CD4-positive, alpha-beta T cell treated with Interleukin-2 at 100 ng/mL for 4 hours (primary cell): Measurements from ENCODE around the gene RER1.

Source experiments
- DNase-seq: peaks from one replicate; pipeline ENCODE4 v3.0.0-alpha.2; 2020; ENCODE audit warnings: low spot score

Gene RER1

GRCh38 chr1:2407991-2408275 is 16.3 kb downstream of the RER1 start:
- no peak for DNase-seq

- no peak for DNase-seq
Observed at GRCh38 chr1:2408456-2408855, 16.8 kb downstream of the RER1 start.

- no peak for DNase-seq
Observed at GRCh38 chr1:2408859-2409276, 17.2 kb downstream of the RER1 start.

GRCh38 chr1:2409745-2410144 is 18.1 kb downstream of the RER1 start:
- DNase-seq = no peak

GRCh38 chr1:2411801-2412394 is 20.3 kb downstream of the RER1 start:
- DNase-seq = no peak

- DNase-seq = peak; percentile 98
Observed at GRCh38 chr1:2412395-2412772, 20.7 kb downstream of the RER1 start, which contains the start of gene PEX10. PEX10 (minus strand) TSS chr1:2412564; CDS start chr1:2412502, 62 bp downstream.

- DNase-seq = no peak
Observed at GRCh38 chr1:2412773-2413494, 21.3 kb downstream of the RER1 start.

GRCh38 chr1:2413495-2414296 is 22.1 kb downstream of the RER1 start:
- no peak for DNase-seq

- DNase-seq = peak; percentile 84
Observed at GRCh38 chr1:2414297-2414958, 22.8 kb downstream of the RER1 start.

GRCh38 chr1:2415337-2415736 is 23.7 kb downstream of the RER1 start:
- no peak for DNase-seq

GRCh38 chr1:2415801-2416208 is 24.2 kb downstream of the RER1 start:
- peak; percentile 48 for DNase-seq

GRCh38 chr1:2416403-2416802 is 24.8 kb downstream of the RER1 start:
- DNase-seq = peak; percentile 16

- DNase-seq = no peak
Observed at GRCh38 chr1:2417083-2417832, 25.6 kb downstream of the RER1 start.

- DNase-seq = no peak
Observed at GRCh38 chr1:2417833-2418225, 26.2 kb downstream of the RER1 start.

GRCh38 chr1:2418791-2419320 is 27.2 kb downstream of the RER1 start:
- DNase-seq = no peak

GRCh38 chr1:2419416-2419815 is 27.8 kb downstream of the RER1 start:
- no peak for DNase-seq

- no peak for DNase-seq
Observed at GRCh38 chr1:2422523-2422922, 30.9 kb downstream of the RER1 start.

- DNase-seq = no peak
Observed at GRCh38 chr1:2425892-2426291, 34.3 kb downstream of the RER1 start.

- DNase-seq = no peak
Observed at GRCh38 chr1:2426540-2426939, 34.9 kb downstream of the RER1 start.

GRCh38 chr1:2427051-2427450 is 35.4 kb downstream of the RER1 start:
- DNase-seq = no peak

GRCh38 chr1:2427976-2428375 is 36.3 kb downstream of the RER1 start:
- DNase-seq = no peak

- DNase-seq = no peak
Observed at GRCh38 chr1:2428490-2428889, 36.8 kb downstream of the RER1 start.
